HG02970 (cell line): ENCODE results near the gene DISC1.

ENCODE experiments used
- ATAC-seq: cut with Tn5 transposase; IDR thresholded peaks from one replicate; pipeline ENCODE4 v1.9.1; 2021; ENCODE audit warnings: mild to moderate bottlenecking, moderate library complexity, moderate number of reproducible peaks; ENCODE audit not compliant: unreplicated experiment, low FRiP score

Gene DISC1

GRCh38 chr1:231839999-231840398 is 213.4 kb downstream of the DISC1 start:
- no peak for ATAC-seq

GRCh38 chr1:231841616-231842344 is 215.2 kb downstream of the DISC1 start:
- no peak for ATAC-seq

DNA sequence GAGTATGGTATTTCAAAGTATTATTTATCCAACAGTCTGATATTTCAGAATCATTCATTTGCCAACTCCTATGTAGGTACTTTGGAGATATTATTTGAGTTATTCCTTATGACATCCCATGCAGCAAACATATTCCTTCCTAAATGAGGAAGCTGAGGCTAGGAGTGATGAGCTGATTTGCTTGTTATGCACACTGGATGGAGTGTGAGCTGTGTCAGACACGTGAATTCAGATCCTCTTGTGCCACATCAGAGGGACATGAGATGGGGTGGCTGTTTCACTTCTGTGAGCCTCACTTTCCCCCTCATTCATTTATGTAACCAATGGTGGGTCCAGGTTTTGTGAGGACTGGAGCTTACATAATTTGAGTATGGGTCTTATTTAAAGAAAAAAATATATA is 215.9 kb downstream of the DISC1 start:
- no peak for ATAC-seq

GRCh38 chr1:231844986-231845502 is 218.5 kb downstream of the DISC1 start:
- ATAC-seq: no peak

DNA sequence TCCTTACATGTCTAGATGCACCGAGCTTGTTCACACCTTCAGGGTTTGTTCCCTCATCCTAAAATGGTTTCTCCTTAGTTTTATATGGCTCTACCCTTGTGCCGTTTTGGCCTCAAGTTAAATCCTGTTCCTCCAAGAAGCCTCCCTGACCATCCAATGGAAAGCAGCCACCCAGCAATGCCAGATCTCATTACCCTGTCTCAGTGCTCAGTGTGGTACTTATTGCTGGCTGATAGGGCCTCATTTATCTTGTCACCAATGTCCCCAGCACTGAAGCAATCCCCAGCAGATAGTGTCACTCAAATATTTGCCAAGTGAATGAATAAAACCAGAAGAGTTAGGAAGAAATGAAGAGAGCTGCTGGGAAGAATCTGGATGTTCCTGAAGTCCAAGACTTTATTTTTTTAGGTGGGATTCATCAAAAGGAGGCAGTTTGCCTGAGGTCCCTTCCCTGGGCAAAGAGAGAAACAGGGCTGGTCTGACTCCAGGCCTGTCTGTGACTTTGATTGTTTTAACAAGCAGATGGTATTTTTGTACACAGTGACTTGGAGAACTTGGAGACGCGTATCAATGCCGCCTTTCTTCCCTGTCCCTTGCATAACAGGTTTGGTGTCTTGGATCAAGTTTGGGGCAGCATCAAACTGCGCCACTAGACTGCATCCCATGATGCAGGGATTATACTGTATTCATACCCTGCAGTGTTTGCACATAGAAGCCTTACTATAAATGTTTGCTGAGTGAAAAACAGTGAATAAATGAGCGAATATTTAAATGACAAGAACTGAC is 221.2 kb downstream of the DISC1 start:
- no peak for ATAC-seq

DNA sequence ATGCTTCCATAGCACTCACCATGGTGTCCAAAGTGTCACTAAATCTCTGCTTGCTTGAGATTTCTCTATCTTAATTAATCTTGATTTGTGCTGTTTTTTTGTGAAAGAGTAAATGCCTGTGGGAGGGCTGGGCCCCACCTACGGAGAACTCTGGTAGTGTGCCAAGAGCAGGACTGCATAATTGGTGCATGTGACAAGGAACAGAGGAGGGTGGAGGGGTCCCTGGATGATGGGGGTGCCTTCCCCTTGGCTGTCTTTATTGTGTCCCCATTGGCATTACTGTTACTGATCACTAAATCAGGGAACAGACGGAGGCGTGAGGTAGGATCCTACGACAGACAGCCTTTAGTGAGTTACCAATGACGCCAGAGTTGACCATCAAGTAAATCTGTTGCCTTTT is 223.4 kb downstream of the DISC1 start:
- no peak for ATAC-seq

GRCh38 chr1:231850786-231851185 is 224.2 kb downstream of the DISC1 start:
- ATAC-seq: no peak

DNA sequence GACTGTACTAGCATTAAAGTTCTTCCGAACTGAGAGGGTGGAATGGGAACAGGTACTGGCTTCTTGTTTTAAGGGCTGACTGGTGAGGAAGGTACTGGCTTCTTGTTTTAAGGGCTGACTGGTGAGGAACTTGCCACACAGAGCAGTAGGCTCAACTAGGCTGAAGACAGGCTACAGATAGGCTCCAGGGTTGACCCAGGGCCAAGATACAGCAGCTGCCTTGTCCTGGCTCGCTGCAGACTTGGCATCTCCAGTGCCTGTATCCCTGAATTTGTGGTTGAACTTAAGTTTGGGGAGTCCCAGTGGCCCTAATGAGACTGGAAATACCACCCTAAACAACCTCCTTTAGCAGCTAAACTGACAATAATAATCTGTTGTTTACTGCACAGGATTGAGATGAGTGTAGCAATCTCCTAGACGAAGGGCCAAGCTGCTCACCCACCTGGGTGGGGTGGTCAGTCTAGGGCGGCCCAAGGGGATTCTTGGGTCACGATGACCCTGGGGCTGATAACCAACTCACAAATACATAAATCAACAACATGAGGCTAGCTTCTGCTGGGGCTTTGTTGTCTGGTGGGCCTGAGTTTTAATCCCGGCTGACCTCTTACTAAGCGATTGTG is 227.1 kb downstream of the DISC1 start:
- no peak for ATAC-seq

GRCh38 chr1:231855361-231855760 is 228.8 kb downstream of the DISC1 start:
- ATAC-seq: no peak

- ATAC-seq: no peak
Observed at GRCh38 chr1:231855926-231856325, 229.3 kb downstream of the DISC1 start.

GRCh38 chr1:231856426-231856825 is 229.8 kb downstream of the DISC1 start:
- ATAC-seq: no peak

- ATAC-seq: no peak
Observed at GRCh38 chr1:231856894-231857293, 230.3 kb downstream of the DISC1 start.

- no peak for ATAC-seq
Observed at GRCh38 chr1:231857609-231858135, 231.1 kb downstream of the DISC1 start.

DNA sequence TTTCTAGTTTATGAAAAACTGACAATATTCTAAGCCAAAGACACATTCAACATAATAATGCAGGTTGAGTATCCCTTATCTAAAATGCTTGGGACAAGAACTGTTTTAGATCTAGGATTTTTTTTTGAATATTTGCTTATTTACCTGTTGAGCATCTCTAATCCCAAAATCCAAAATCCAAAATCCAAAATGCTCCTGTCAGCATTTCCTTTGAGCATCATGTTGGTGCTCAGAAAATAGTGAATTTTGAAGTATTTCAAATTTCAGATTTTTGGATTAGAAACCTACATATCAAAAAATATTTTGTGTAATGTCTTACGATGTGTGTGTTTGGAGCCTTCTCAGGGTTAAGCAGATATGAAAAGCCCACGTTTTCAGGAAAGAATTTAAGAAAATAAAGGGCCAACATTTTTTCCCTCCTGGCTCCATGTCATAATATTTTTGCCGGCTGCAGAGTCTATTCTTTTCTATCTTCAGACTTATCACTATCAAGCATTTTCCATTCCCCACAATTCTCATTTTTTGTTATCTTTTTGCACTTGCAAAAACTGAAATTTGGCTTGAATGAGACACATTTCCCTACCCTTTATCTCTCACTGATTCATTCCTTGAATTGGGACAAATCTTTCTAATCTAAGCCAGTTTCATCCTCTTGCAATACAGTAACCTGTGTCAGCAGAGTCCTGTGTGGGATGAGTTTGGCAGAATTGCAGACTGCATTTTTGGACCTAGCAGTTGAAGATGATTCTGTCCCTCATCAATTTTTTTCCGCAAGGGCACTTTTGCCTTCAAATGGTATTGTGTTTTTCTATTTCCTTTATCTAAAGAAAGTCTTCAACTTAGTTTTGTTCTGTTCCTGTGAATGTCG is 233.9 kb downstream of the DISC1 start:
- ATAC-seq: no peak

DNA sequence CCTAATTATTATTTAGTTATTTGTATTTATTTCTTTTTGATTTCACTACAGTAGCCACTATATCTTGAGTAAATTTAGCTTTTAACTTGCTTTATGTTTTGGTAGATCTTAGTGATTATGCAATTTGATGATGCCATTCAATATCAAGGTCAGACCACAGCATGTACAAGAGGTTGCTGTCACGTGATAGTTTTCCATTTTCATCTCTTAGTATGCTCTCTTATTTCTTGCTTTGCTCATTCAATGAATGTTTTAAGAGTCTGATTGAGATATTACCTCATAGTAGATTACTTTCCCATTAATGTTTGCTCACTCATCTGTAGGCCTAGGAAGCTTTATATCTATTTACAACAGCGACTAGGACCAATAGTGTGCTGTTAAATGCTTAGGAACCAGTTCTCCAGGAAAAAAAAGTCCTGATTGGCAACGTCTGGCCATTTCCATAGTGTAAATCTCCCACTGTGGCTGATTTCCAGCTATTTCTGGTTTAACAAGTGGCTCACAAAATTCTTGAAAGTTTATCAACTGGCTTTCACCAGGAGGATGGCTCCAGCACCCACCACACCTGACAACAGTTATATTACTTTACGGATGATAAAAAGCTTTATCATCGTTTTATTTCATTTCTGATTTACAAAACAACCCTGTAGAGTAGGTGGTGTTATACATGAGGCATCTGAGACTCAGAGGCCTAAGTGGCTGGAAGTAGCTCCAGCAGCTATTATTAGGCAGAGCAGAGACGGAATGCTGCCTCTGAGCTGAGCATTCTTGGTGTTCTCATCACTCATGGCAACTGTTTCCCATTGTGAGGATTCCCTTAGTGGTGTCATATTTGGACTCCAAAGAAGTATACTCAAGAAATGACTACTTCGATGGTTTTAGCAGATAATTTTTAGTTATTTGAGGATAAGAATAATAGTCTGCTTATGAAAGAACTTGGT is 235.2 kb downstream of the DISC1 start:
- no peak for ATAC-seq

DNA sequence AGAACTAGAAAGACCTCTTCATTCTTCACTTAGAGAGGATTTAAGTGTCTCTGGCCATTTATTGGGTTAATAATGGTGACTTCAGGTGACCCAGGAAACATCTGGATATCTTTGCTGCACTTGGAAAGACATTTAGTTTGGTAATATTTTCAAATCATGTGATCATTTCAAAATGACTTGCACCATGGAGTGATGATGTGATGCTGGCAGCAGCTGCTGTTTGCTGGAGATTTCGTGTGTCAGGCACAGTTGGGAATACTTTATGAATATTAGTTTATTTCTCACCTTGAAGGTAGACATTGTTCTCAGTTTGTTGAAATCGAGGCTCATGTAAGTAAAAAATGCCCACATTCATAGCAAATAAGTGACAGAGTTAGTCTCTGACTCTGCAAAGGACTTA is 236.0 kb downstream of the DISC1 start:
- ATAC-seq: no peak

GRCh38 chr1:231865331-231865730 is 238.7 kb downstream of the DISC1 start:
- ATAC-seq: no peak

DNA sequence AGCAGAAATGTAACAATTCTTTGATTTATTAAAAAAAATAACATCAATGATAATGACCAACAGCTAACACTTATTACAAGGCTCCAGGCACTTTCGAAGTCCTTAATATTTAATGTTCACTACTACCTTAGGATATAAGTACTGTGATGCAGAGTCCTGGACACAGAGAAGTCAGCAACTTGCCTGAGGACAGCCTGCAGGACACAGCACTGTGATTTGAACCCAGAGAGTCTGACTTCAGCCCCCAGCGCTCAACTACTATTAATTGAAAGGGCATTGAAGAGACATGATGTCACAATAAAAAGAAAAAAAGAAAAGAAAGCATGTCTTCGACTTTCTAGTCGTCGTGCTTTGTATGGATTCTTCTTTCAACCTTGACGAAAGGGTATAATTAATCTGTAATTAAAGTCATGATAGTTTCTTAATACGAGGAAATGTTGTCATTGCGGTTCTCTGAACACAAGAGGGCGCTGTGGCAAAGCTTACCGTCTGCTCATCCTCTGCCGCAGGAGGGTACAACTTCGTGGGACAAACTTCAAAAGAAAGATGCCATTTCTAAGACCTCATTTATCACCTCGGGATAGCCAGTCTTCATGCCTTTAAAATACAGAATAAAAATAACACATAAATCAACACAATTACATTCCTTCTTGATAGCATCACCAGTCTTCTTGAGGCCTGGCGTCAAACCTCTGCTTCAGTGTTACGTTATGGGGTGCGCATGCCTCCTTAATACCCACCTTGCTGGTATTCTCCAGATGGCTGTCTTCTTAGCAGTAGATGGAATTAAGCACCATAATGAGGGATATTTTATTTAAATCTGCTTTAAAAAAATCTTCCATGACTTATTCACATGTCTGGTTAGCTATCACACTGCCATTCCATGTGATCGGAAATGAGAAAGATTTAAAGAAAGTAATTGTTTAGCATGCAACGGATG is 240.1 kb downstream of the DISC1 start:
- no peak for ATAC-seq
